IMR-90 (cell line): Measurements from ENCODE around the gene PRR13. TPM values are rescaled to one million over a fixed set of nuclear protein-coding genes. Genes with fewer than 3 reads are reported as not detected.

ENCODE experiments used
- ATAC-seq: fragments of 200-7000 bp; cut with Tn5 transposase; 2 replicates; pipeline ENCODE4 v1.9.1; 2020; ENCODE audit warnings: low read depth, mild to moderate bottlenecking, moderate library complexity
- BruUV-seq: library from RNA; stranded (reverse); fragments of 400-500 nt; replicated peaks from 2 replicates; lab custom pipeline; 2021; lab: Mats Ljungman, UMichigan
- CTCF ChIA-PET: fragments of 300-600 bp; formaldehyde crosslinking; extraction: SDS; loops from one replicate; lab custom pipeline; 2021; ENCODE audit warnings: antibody characterized with exemption; lab: Yijun Ruan, JAX
- POLR2A ChIA-PET: fragments of 300-600 bp; sonication (Branson Sonifier 250); formaldehyde crosslinking; loops from one replicate; lab custom pipeline; 2022; ENCODE audit warnings: antibody characterized with exemption; ENCODE audit not compliant: unreplicated experiment; lab: Charles Lee
- DNase-seq: peaks from one replicate; pipeline ENCODE4 v3.0.0; 2013
- H2AFZ ChIP-seq: replicated peaks from 2 replicates; pipeline ENCODE3; 2013; ENCODE audit warnings: low read length, mild to moderate bottlenecking; ENCODE audit not compliant: poor library complexity
- H2AK5ac ChIP-seq: 2 replicates; pipeline ENCODE4 v1.6.1; 2013; ENCODE audit warnings: low read depth, low read length, inconsistent platforms
- H2AK9ac ChIP-seq: replicated peaks from 2 replicates; pipeline ENCODE3; 2013; ENCODE audit warnings: mild to moderate bottlenecking, low read depth, low read length, moderate library complexity; ENCODE audit not compliant: poor library complexity
- H2BK120ac ChIP-seq: 2 replicates; pipeline ENCODE4 v1.6.1; 2013; ENCODE audit warnings: low read depth, low read length, inconsistent platforms
- H2BK15ac ChIP-seq: 3 replicates; pipeline ENCODE4 v1.6.1; 2013; ENCODE audit warnings: low read depth, low read length, inconsistent platforms
- H2BK20ac ChIP-seq: 2 replicates; pipeline ENCODE4 v1.6.1; 2013; ENCODE audit warnings: low read depth, mild to moderate bottlenecking, inconsistent platforms, low read length, moderate library complexity
- H2BK5ac ChIP-seq: 2 replicates; pipeline ENCODE4 v1.6.1; 2013; ENCODE audit warnings: mild to moderate bottlenecking, low read depth, low read length, inconsistent platforms; ENCODE audit not compliant: poor library complexity, severe bottlenecking
- H3K14ac ChIP-seq: replicated peaks from 2 replicates; pipeline ENCODE4 v1.6.1; 2013; ENCODE audit warnings: low read depth, low read length, inconsistent platforms
- H3K18ac ChIP-seq: 2 replicates; pipeline ENCODE4 v1.6.1; 2013; ENCODE audit warnings: low read depth, low read length, control low read depth
- H3K23ac ChIP-seq: 2 replicates; pipeline ENCODE4 v1.6.1; 2013; ENCODE audit warnings: low read depth, low read length, inconsistent platforms
- H3K27ac ChIP-seq: 2 replicates; pipeline ENCODE4 v1.5.1; 2013; ENCODE audit warnings: mild to moderate bottlenecking, control low read depth, low read length; ENCODE audit not compliant: insufficient read depth
- H3K27me3 ChIP-seq: 2 replicates; pipeline ENCODE4 v1.6.1; 2013; ENCODE audit warnings: low read length; ENCODE audit not compliant: control insufficient read depth, insufficient read depth
- H3K36me3 ChIP-seq: 2 replicates; pipeline ENCODE4 v1.6.1; 2013; ENCODE audit warnings: low read length, mixed read lengths; ENCODE audit not compliant: control insufficient read depth, insufficient read depth
- H3K4ac ChIP-seq: 2 replicates; pipeline ENCODE4 v1.6.1; 2013; ENCODE audit warnings: low read depth, low read length, inconsistent platforms
- H3K4me1 ChIP-seq: 2 replicates; pipeline ENCODE4 v1.6.1; 2013; ENCODE audit warnings: low read length, mixed read lengths; ENCODE audit not compliant: control insufficient read depth, insufficient read depth
- H3K4me2 ChIP-seq: 2 replicates; pipeline ENCODE4 v1.6.1; 2013; ENCODE audit warnings: low read depth, mild to moderate bottlenecking, control low read depth, low read length, moderate library complexity
- H3K4me3 ChIP-seq: 2 replicates; pipeline ENCODE4 v1.5.1; 2013; ENCODE audit warnings: low read depth, mild to moderate bottlenecking, control low read depth, low read length, moderate library complexity; ENCODE audit not compliant: insufficient read depth
- H3K56ac ChIP-seq: 2 replicates; pipeline ENCODE4 v1.6.1; 2013; ENCODE audit warnings: low read length, inconsistent platforms; ENCODE audit not compliant: insufficient read depth; ENCODE audit errors: extremely low read depth
- H3K79me1 ChIP-seq, 2 experiments: 2 replicates each; pipeline ENCODE4 v1.6.1; 2013; ENCODE audit warnings: low read length in 2 of 2, inconsistent platforms in 1 of 2, low read depth in 1 of 2
- H3K9ac ChIP-seq: 2 replicates; pipeline ENCODE4 v1.6.1; 2013; ENCODE audit warnings: low read depth, low read length, control low read depth
- H3K9me1 ChIP-seq: 2 replicates; pipeline ENCODE4 v1.6.1; 2013; ENCODE audit warnings: low read length, inconsistent platforms; ENCODE audit not compliant: insufficient read depth
- H3K9me3 ChIP-seq: 2 replicates; pipeline ENCODE4 v1.6.1; 2013; ENCODE audit warnings: low read length; ENCODE audit not compliant: control insufficient read depth, insufficient read depth
- H4K20me1 ChIP-seq: 2 replicates; pipeline ENCODE4 v1.6.1; 2013; ENCODE audit warnings: low read length, inconsistent platforms; ENCODE audit not compliant: insufficient read depth
- H4K5ac ChIP-seq: 2 replicates; pipeline ENCODE4 v1.6.1; 2013; ENCODE audit warnings: mild to moderate bottlenecking, low read depth, low read length, control low read depth
- H4K8ac ChIP-seq, 2 experiments: 2 replicates each; pipeline ENCODE4 v1.6.1; 2013; ENCODE audit warnings: low read depth in 2 of 2, low read length in 2 of 2, control low read depth in 1 of 2, inconsistent platforms in 1 of 2
- H4K91ac ChIP-seq: 2 replicates; pipeline ENCODE4 v1.6.1; 2013; ENCODE audit warnings: low read depth, low read length, inconsistent platforms; ENCODE audit not compliant: insufficient read depth
- BHLHE40 ChIP-seq: fragments of 150-350 bp; IDR thresholded peaks from 2 replicates; pipeline ENCODE4 v1.6.1; 2016; ENCODE audit warnings: mild to moderate bottlenecking, low read depth, low read length
- CEBPB ChIP-seq: IDR thresholded peaks from 2 replicates; pipeline ENCODE4 v1.6.1; 2012; ENCODE audit warnings: low read depth, low read length, improper control_type of control experiment
- CHD1 ChIP-seq: IDR thresholded peaks from 2 replicates; pipeline ENCODE4 v1.6.1; 2012; ENCODE audit warnings: low read depth, low read length, improper control_type of control experiment
- ELK1 ChIP-seq: fragments of 150-350 bp; IDR thresholded peaks from 2 replicates; pipeline ENCODE4 v1.6.1; 2016; ENCODE audit warnings: low read depth, mild to moderate bottlenecking, low read length, moderate library complexity, borderline replicate concordance
- FOS ChIP-seq: fragments of 150-350 bp; IDR thresholded peaks from 2 replicates; pipeline ENCODE4 v1.6.1; 2016; ENCODE audit warnings: low read depth, low read length
- MAFK ChIP-seq: IDR thresholded peaks from 2 replicates; pipeline ENCODE4 v1.6.1; 2012; ENCODE audit warnings: low read depth, low read length, improper control_type of control experiment
- MAZ ChIP-seq: IDR thresholded peaks from 2 replicates; pipeline ENCODE4 v1.6.1; 2012; ENCODE audit warnings: low read depth, mild to moderate bottlenecking, low read length, improper control_type of control experiment, moderate library complexity, borderline replicate concordance
- MXI1 ChIP-seq: IDR thresholded peaks from 2 replicates; pipeline ENCODE4 v1.6.1; 2012; ENCODE audit warnings: low read depth, mild to moderate bottlenecking, low read length, moderate library complexity, borderline replicate concordance
- NFE2L2 ChIP-seq: fragments of 150-350 bp; IDR thresholded peaks from 2 replicates; pipeline ENCODE4 v1.6.1; 2016; ENCODE audit warnings: low read depth, mild to moderate bottlenecking, low read length
- POLR2A ChIP-seq: IDR thresholded peaks from 2 replicates; pipeline ENCODE4 v1.6.1; 2012; ENCODE audit warnings: mild to moderate bottlenecking, low read depth, low read length
- RAD21 ChIP-seq: IDR thresholded peaks from 2 replicates; pipeline ENCODE4 v1.6.1; 2012; ENCODE audit warnings: low read length, improper control_type of control experiment
- RCOR1 ChIP-seq: IDR thresholded peaks from 2 replicates; pipeline ENCODE4 v1.6.1; 2012; ENCODE audit warnings: mild to moderate bottlenecking, low read length, improper control_type of control experiment; ENCODE audit not compliant: insufficient replicate concordance
- RFX5 ChIP-seq: IDR thresholded peaks from 2 replicates; pipeline ENCODE4 v1.8.0; 2012; ENCODE audit warnings: low read depth, mild to moderate bottlenecking, low read length, moderate library complexity
- SMC3 ChIP-seq: fragments of 150-350 bp; IDR thresholded peaks from 2 replicates; pipeline ENCODE4 v1.6.1; 2016; ENCODE audit warnings: low read depth, mild to moderate bottlenecking, antibody characterized with exemption, low read length, moderate library complexity
- USF2 ChIP-seq: fragments of 150-350 bp; IDR thresholded peaks from 2 replicates; pipeline ENCODE4 v1.6.1; 2017; ENCODE audit warnings: mild to moderate bottlenecking, antibody characterized with exemption, low read length, low read depth
- WGBS, 2 experiments: methylation state at CpG; one replicate each; pipeline versions ENCODE4 v1.1.5 to v1.1.7; 2013; ENCODE audit warnings: missing lambda C conversion rate in 2 of 2; ENCODE audit not compliant: insufficient read length in 1 of 2; ENCODE audit errors: extremely low coverage in 2 of 2; 5-methylcytosine and 5-hydroxymethylcytosine counted together
- dilution Hi-C: fragments of 300-500 bp; cut with HindIII; formaldehyde crosslinking; loops from one replicate; pipeline ENCODE4 v1.14.3; 2018; ENCODE audit warnings: low sequenced_read_pairs; ENCODE audit not compliant: unreplicated experiment
- in situ Hi-C: fragments of 300-500 bp; cut with MboI; formaldehyde crosslinking; loops from 3 replicates; pipeline ENCODE4 v1.14.3; 2019; ENCODE audit warnings: low sequenced_read_pairs, inconsistent platforms, mixed read lengths
- intact Hi-C: fragments of 100-400 bp; cut with micrococcal nuclease; formaldehyde crosslinking; loops from 2 replicates; pipeline ENCODE4 v1.10.0; 2022
- polyA plus RNA-seq, 3 experiments: library from polyadenylated mRNA; depleted of rRNA; stranded (reverse); fragments of >200 nt; gene quantifications; 2 replicates each; pipeline ENCODE4 v1.2.3, GENCODE V29; 2012; ENCODE audit warnings: low replicate concordance in 1 of 3
- total RNA-seq: library from RNA; depleted of rRNA; stranded (reverse); fragments of >200 nt; gene quantifications from 2 replicates; pipeline ENCODE4 v1.2.3, GENCODE V29; 2012
- TF ChIP-seq, protein P1 (sequence below): conservative IDR thresholded peaks from 2 replicates; pipeline ENCODE4 v1.5.1; 2012; ENCODE audit warnings: mild to moderate bottlenecking, low read depth, low read length, improper control_type of control experiment

Gene PRR13
- total and polyA plus RNA-seq, 2 of the 4 experiments (the other 2 are of a cell fraction): 25.5 to 114 TPM

- ATAC-seq (no peak), DNase-seq (no peak)
- Histone ChIP-seq H3K4me2 (no peak overlapping the region), H3K23ac (no peak overlapping the region), H2BK15ac (no peak overlapping the region), H2BK20ac (no peak overlapping the region), H4K5ac (no peak overlapping the region), H3K27me3 (no peaks in the 10 kb centered on the region), H2AFZ (no peak overlapping the region), H3K9me1 (peaks cover 19% of the 10 kb centered on the region; the same call in 1 of the 2 replicates), H3K18ac (no peak overlapping the region), H3K14ac (no peak overlapping the region), H3K4ac (no peak overlapping the region), H2BK120ac (no peak overlapping the region), H4K20me1 (peaks cover 69% of the 10 kb centered on the region), H3K4me3 (no peak overlapping the region), H2AK9ac (peak overlapping the region; percentile 55), H2BK5ac (no peak overlapping the region), H2AK5ac (no peak overlapping the region), H3K56ac (no peak overlapping the region), H4K91ac (no peak overlapping the region), H3K27ac (no peak overlapping the region), H4K8ac (no peak overlapping the region), H3K79me1 (peaks cover 31 to 83% of the 10 kb centered on the region in 2 experiments), H3K36me3 (peaks cover 61% of the 10 kb centered on the region), H3K9ac (no peak overlapping the region), H3K9me3 (no peaks in the 10 kb centered on the region), H3K4me1 (peaks cover 3% of the 10 kb centered on the region)
- intact Hi-C loops: no loop called here
- ChIA-PET POLR2A (no interaction called here), CTCF (no interaction called here)
- no peak for TF ChIP-seq RFX5
- TF ChIP-seq FOS: no peak
- no peak for TF ChIP-seq USF2
- TF ChIP-seq POLR2A: no peak
- no peak for TF ChIP-seq MAFK
- TF ChIP-seq, protein P1, sequence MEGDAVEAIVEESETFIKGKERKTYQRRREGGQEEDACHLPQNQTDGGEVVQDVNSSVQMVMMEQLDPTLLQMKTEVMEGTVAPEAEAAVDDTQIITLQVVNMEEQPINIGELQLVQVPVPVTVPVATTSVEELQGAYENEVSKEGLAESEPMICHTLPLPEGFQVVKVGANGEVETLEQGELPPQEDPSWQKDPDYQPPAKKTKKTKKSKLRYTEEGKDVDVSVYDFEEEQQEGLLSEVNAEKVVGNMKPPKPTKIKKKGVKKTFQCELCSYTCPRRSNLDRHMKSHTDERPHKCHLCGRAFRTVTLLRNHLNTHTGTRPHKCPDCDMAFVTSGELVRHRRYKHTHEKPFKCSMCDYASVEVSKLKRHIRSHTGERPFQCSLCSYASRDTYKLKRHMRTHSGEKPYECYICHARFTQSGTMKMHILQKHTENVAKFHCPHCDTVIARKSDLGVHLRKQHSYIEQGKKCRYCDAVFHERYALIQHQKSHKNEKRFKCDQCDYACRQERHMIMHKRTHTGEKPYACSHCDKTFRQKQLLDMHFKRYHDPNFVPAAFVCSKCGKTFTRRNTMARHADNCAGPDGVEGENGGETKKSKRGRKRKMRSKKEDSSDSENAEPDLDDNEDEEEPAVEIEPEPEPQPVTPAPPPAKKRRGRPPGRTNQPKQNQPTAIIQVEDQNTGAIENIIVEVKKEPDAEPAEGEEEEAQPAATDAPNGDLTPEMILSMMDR: no peak
- no peak for TF ChIP-seq SMC3
- TF ChIP-seq BHLHE40: no peak
- TF ChIP-seq CHD1: no peak
- no peak for TF ChIP-seq MAZ
- TF ChIP-seq RAD21: no peak
- no peak for TF ChIP-seq MXI1
- no peak for TF ChIP-seq CEBPB
- no peak for TF ChIP-seq ELK1
- TF ChIP-seq NFE2L2: no peak
- TF ChIP-seq RCOR1: no peak
- BruUV-seq: no TSS peak
- in situ Hi-C loops: no loop called here
- dilution Hi-C loops: no loop called here
- WGBS, 2 experiments: no CpG with 5 or more reads among the region's 10 CpGs
Measured at GRCh38 chr12:53485955-53486735, 44.6 kb downstream of the PRR13 start.
